Nephron (organoid): ENCODE results near the gene CAP2.

Experiments used
- H3K27ac Mint-ChIP-seq, 3 experiments: 2 replicates each; pipeline ENCODE4 v1.8.0; 2020; ENCODE audit warnings: mixed read lengths in 3 of 3, mild to moderate bottlenecking in 2 of 3, moderate library complexity in 1 of 3
- H3K27me3 Mint-ChIP-seq: 2 replicates; pipeline ENCODE4 v1.8.0; 2021; ENCODE audit warnings: low read depth, mild to moderate bottlenecking, moderate library complexity, mixed read lengths
- H3K36me3 Mint-ChIP-seq: 2 replicates; pipeline ENCODE4 v1.8.0; 2020; ENCODE audit warnings: low read depth, mixed read lengths
- H3K4me1 Mint-ChIP-seq: 2 replicates; pipeline ENCODE4 v1.8.0; 2020; ENCODE audit warnings: mixed read lengths
- H3K4me3 Mint-ChIP-seq, 3 experiments: 2 replicates each; pipeline ENCODE4 v1.8.0; 2020; ENCODE audit warnings: mild to moderate bottlenecking in 3 of 3, mixed read lengths in 3 of 3, moderate library complexity in 2 of 3
- H3K9me3 Mint-ChIP-seq: 2 replicates; pipeline ENCODE4 v1.8.0; 2020; ENCODE audit warnings: mixed read lengths
- TF ChIP-seq, protein P1 (sequence below), 3 experiments: fragments of 200-600 bp; sonication (generic); IDR thresholded peaks; one replicate each; pipeline ENCODE4 v1.5.0; 2021; ENCODE audit warnings: antibody characterized with exemption in 3 of 3; ENCODE audit not compliant: unreplicated experiment in 3 of 3

Gene CAP2

DNA sequence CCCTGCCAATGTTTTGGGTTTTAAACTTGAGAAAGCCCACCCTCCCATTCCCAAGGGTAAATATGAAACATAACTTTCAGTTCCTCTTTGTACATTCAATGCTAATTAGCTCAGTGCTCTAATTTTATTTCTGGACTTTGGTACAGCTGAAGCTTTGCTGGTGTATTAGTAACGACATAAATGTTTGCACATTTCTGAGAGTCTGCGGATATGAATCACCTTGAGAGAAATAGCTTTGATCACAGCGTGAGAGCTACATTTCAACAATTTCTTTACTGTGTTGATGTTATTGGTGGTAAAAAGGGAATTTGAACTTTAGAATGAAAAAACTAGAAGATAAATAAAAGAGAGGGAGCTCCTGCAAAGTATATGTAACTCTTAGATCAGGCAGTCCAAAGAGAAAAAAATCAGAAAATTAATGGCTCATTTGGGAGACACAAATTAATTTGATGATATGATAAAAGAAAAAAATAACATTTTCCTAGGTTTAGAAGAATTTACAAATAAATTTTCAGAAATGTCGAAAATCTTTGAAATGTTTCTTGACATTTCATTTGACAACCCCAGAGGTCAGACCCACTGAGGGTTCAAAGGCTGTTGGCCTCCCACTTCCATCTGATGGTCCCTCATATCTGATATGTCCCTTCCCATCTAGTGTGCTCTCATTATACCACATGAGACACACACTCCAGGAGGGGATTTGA is 38.5 kb upstream of the CAP2 start:
- TF ChIP-seq, protein P1, sequence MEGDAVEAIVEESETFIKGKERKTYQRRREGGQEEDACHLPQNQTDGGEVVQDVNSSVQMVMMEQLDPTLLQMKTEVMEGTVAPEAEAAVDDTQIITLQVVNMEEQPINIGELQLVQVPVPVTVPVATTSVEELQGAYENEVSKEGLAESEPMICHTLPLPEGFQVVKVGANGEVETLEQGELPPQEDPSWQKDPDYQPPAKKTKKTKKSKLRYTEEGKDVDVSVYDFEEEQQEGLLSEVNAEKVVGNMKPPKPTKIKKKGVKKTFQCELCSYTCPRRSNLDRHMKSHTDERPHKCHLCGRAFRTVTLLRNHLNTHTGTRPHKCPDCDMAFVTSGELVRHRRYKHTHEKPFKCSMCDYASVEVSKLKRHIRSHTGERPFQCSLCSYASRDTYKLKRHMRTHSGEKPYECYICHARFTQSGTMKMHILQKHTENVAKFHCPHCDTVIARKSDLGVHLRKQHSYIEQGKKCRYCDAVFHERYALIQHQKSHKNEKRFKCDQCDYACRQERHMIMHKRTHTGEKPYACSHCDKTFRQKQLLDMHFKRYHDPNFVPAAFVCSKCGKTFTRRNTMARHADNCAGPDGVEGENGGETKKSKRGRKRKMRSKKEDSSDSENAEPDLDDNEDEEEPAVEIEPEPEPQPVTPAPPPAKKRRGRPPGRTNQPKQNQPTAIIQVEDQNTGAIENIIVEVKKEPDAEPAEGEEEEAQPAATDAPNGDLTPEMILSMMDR (IDR thresholded peaks at IDR 0.05; ENCODE audit: unreplicated experiment in 3 of 3): no peak
- H3K4me3 Mint-ChIP-seq: no peak overlapping the region
- no peak overlapping the region for H3K27ac Mint-ChIP-seq
- no peaks in the 10 kb centered on the region for H3K27me3 Mint-ChIP-seq
- no peaks in the 10 kb centered on the region for H3K4me1 Mint-ChIP-seq
- no peaks in the 10 kb centered on the region for H3K36me3 Mint-ChIP-seq
- H3K9me3 Mint-ChIP-seq: peaks cover 2% of the 10 kb centered on the region

DNA sequence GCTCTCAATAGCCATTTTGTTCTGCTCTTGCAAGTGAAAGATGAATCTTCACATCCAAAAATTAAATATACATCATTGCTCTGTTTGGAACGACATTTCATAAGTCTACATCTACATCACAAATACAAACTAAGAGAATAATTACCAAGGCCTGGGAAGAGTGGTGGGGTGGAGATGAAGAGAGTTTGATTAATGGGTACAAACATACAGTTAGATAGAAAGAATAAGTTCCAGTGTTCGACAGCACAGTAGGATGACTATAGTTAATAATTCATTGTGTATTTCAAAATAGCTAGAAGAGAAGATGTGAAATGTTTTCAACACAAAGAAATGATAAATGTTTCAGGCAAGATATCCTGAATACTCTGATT is 38.0 kb upstream of the CAP2 start:
- Mint-ChIP-seq H3K27me3 (no peaks in the 10 kb centered on the region), H3K4me3 (no peak overlapping the region), H3K36me3 (no peaks in the 10 kb centered on the region), H3K27ac (no peak overlapping the region), H3K9me3 (peaks cover 2% of the 10 kb centered on the region), H3K4me1 (no peaks in the 10 kb centered on the region)
- TF ChIP-seq, protein P1 (IDR thresholded peaks at IDR 0.05; ENCODE audit: unreplicated experiment in 3 of 3): no peak

DNA sequence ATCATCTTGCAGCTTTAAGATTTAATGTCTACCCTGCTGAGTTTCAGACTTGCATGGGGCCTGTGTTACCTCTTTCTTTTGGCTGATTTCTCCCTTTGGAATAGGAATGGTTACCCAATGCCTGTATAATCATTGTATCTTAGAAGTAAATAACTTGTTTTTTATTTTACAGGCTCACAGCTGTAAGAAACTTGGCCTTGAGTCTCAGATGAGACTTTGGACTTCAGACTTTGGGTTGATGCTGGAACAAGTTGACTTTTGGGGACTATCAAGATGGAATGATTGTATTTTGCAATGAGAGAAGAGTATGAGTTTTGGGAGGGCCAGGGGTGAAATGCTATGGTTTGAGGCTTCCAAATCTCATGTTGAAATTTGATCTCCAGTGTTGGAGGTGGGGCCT is 34.9 kb upstream of the CAP2 start:
- H3K27ac Mint-ChIP-seq: no peak overlapping the region

DNA sequence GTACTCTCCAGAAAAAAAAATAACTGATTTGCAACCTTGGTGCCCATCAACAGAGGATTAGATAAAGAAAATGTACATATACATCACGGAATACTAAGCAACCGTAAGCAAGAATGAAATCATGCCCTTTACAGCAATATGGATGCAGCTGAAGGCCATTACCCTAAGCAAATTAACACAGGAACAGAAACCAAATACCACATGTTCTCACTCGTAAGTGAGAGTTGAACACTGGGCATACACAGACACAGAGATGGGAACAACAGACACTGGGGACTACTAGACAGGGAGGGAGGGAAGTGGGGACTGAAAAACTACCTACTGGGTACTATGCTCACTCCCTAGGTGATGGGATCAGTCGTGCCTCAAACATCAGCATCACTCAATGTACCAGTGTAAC is 32.8 kb upstream of the CAP2 start:
- H3K36me3 Mint-ChIP-seq: no peaks in the 10 kb centered on the region
- no peak overlapping the region for H3K4me3 Mint-ChIP-seq
- TF ChIP-seq, protein P1 (IDR thresholded peaks at IDR 0.05; ENCODE audit: unreplicated experiment in 3 of 3): no peak
- no peaks in the 10 kb centered on the region for H3K4me1 Mint-ChIP-seq
- H3K27me3 Mint-ChIP-seq: no peaks in the 10 kb centered on the region
- H3K27ac Mint-ChIP-seq: no peak overlapping the region
- peaks cover 2% of the 10 kb centered on the region for H3K9me3 Mint-ChIP-seq

More for the DNA sequence above, 34.9 kb upstream of the CAP2 start:
- Mint-ChIP-seq H3K4me1 (no peaks in the 10 kb centered on the region), H3K4me3 (no peak overlapping the region), H3K27me3 (no peaks in the 10 kb centered on the region), H3K36me3 (no peaks in the 10 kb centered on the region), H3K9me3 (peaks cover 2% of the 10 kb centered on the region)
- TF ChIP-seq, protein P1 (IDR thresholded peaks at IDR 0.05; ENCODE audit: unreplicated experiment in 3 of 3): no peak

DNA sequence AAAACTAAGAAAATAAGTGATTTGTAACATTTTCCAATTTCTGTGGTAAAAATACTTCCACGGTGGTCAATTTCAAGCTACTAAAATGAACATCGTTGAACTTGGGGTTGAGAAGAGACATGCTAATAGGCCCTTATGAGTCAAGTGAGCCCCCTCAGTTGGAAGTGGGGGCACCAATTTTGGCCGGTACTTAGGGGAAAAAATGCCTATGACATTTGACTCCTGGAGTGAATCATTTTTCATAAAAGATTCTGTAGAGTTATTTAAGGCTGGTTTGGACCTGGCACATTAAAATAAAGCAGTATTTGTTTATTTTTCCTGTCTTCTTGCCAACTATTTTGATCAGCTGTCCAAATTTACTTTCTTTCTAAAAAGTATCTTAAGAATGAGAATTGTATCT is 32.4 kb upstream of the CAP2 start:
- H3K36me3 Mint-ChIP-seq: no peaks in the 10 kb centered on the region
- H3K4me3 Mint-ChIP-seq: no peak overlapping the region
- H3K4me1 Mint-ChIP-seq: no peaks in the 10 kb centered on the region
- H3K27me3 Mint-ChIP-seq: no peaks in the 10 kb centered on the region
- H3K9me3 Mint-ChIP-seq: peaks cover 6% of the 10 kb centered on the region
- no peak overlapping the region for H3K27ac Mint-ChIP-seq
- TF ChIP-seq, protein P1 (IDR thresholded peaks at IDR 0.05; ENCODE audit: unreplicated experiment in 3 of 3): no peak

DNA sequence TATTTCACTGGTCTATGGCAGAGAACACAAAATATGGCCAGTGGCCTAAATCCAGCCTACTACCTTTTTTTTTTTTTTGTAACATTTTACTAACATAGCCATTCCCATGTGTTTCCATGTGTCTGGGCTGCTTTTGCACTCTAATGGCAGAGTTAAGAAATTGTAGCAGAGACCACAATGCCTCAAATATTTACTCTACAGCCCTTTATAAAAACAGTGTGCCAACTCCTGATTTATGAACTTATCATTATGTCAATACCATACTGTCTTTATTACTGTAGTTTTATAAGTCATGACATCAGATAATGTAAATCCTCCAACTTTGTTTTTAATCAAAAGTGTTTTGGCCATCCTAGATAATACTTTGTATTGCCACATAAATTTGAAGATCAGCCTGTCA is 27.4 kb upstream of the CAP2 start:
- no peak overlapping the region for H3K4me3 Mint-ChIP-seq
- no peaks in the 10 kb centered on the region for H3K4me1 Mint-ChIP-seq
- H3K9me3 Mint-ChIP-seq: peaks cover 22% of the 10 kb centered on the region

More for the DNA sequence above, 27.4 kb upstream of the CAP2 start:
- Mint-ChIP-seq H3K27me3 (no peaks in the 10 kb centered on the region), H3K36me3 (peaks cover 5% of the 10 kb centered on the region), H3K27ac (no peak overlapping the region)
- TF ChIP-seq, protein P1 (IDR thresholded peaks at IDR 0.05; ENCODE audit: unreplicated experiment in 3 of 3): no peak
